HG03108 (cell line): Measurements from ENCODE around the gene EBI3.
"Not testable (repeated sequence)": the region's sequence is repeated elsewhere in the genome, so short reads cannot be mapped to it uniquely, and the experiment has no call there.

ENCODE experiments used
- ATAC-seq: cut with Tn5 transposase; IDR thresholded peaks from one replicate; pipeline ENCODE4 v1.9.1; 2021; ENCODE audit warnings: moderate library complexity; ENCODE audit not compliant: unreplicated experiment

The EBI3 gene

GRCh38 chr19:4233282-4233853, 4.0 kb downstream of the EBI3 start:
- ATAC-seq, result no peak

GRCh38 chr19:4234142-4234861, 5.0 kb downstream of the EBI3 start:
- ATAC-seq, result no peak

GRCh38 chr19:4234862-4235201, 5.5 kb downstream of the EBI3 start:
- no peak for ATAC-seq

DNA sequence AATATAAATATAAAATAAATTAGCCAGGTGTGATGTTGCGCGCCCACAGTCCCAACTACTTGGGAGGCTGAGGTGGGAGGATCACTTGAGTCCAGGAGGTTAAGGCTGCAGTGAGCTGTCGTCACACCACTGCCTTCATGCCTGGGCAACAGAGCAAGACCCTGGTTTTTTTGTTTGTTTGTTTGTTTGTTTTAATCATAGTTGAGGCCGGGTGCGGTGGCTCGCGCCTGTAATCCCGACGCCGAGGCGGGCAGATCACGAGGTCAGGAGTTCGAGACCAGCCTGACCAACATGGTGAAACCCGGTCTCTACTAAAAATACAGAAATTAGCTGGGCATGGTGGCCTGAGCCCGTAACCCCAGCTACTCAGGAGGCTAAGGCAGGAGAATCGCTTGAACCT, 8.2 kb downstream of the EBI3 start:
- ATAC-seq, result not testable (repeated sequence)

GRCh38 chr19:4238831-4239230, 9.5 kb downstream of the EBI3 start:
- ATAC-seq, result no peak

- no peak for ATAC-seq
Observed at GRCh38 chr19:4241824-4242430, 12.6 kb downstream of the EBI3 start.

DNA sequence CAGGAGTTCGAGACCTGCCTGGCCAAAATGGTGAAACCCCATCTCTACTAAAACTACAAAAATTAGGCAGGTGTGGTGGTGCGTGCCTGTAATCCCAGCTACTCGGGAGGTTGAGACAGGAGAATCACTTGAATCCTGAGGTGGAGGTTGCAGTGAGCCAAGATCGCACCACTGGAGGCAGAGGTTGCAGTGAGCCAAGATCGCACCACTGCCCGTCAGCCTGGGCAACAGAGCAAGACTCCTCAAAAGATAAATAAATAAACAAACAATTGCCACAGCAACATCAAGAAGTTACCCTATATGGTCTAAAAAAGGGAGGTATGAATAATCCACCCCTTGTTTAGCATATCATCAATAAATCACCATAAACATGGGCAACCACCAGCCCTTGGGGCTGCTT, 16.6 kb downstream of the EBI3 start:
- not testable (repeated sequence) for ATAC-seq

GRCh38 chr19:4246767-4247593, 17.7 kb downstream of the EBI3 start, which contains the start of gene YJU2:
Gene YJU2, plus strand, starts transcription at chr19:4247080. Its CDS starts 67 bp downstream, at chr19:4247147.
- ATAC-seq, result peak; percentile 77

DNA sequence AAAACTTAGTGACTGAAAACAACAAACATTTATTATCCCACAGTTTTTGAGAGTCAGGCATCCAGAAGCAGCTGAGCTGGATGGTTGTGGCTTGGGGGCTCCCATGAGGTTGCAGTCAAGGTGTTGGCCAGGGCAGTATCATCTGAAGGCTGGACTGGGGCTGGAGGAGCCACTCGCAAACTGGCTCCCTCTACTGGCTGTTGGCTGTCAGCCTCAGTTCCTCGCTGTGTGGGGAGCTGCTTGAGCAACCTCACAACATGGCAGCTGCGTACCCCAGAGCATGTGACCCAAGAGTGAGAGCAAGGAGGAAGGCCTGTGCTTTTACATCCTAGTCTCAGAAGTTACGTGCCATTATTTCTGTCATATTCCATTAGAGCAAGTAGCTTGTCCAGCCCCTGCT, 27.2 kb downstream of the EBI3 start:
- ATAC-seq, result no peak

- no peak for ATAC-seq
Observed at GRCh38 chr19:4257025-4257424, 27.7 kb downstream of the EBI3 start.

DNA sequence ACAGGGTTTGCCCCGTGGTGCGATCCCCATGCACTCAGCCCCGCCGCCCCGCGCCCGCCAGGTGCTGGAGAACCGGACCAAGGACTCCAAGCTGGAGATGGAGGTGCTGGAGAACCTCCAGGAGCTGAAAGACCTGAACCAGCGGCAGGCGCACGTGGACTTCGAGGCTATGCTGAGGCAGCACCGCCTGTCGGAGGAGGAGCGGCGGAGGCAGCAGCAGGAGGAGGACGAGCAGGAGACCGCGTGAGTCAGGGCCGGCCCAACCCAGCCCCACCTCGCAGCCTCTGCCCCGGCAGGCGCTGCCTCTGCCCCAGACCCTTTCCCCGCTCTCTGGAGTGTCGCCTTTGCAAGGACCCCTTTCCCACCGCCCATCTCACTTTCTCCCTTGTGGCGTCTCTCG, 28.9 kb downstream of the EBI3 start:
- no peak for ATAC-seq

- no peak for ATAC-seq
Observed at GRCh38 chr19:4260613-4261191, 31.4 kb downstream of the EBI3 start.

DNA sequence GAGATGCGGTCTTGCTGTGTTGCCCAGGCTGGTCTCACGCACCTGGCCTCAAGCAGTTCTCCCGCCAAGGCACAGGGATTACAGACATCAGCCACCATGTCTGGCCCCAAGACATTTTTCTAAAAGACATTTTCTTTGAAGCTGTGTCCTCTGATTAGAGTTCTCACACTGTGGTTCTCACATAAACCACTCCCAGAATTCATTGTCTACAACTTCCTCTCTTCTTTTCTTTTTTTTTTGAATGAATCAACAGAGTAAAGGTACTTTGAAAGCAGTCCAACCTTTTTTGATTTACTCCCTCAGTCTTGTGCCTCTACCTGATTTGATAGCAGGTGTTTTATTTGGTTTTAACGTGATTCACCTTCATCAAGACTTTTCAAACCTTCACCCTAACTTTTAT, 35.5 kb downstream of the EBI3 start:
- ATAC-seq, result no peak

DNA sequence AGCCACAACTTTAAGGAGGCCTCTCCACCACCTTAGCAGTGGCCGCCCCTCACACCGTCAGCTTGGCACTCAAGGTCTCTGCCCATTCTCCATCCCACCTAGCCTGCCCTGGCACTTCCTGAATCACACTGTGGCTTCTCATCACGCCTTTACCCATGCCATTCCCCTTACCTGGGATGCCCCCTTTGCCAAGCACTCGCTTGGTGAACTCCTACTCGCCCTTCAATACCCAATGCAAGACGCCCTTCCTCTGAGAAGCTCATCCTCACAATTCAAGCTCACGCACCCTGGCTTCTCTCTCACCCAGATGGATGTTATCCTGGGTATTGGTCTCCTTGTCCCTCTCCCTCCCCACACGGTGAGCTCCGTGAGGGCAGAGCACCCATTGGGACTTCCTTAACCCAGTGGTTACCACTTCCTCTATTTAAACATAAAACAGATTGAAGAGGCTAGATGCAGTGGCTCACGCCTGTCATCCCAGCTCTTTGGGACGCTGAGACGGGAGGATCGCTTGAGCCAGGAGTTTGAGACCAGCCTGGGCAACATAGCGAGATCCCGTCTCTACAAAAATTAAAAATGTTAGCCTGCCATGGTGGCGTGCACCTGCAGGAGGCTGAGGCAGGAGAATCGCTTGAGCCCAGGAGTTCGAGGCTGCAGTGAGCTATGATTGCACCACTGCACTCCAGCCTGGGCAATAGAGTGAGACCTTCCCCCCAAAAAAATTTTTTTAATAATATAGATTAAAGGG, 37.1 kb downstream of the EBI3 start:
- no peak for ATAC-seq

- ATAC-seq, result no peak
Observed at GRCh38 chr19:4267101-4267900, 38.0 kb downstream of the EBI3 start.

- no peak for ATAC-seq
Observed at GRCh38 chr19:4267901-4268815, 38.8 kb downstream of the EBI3 start.

DNA sequence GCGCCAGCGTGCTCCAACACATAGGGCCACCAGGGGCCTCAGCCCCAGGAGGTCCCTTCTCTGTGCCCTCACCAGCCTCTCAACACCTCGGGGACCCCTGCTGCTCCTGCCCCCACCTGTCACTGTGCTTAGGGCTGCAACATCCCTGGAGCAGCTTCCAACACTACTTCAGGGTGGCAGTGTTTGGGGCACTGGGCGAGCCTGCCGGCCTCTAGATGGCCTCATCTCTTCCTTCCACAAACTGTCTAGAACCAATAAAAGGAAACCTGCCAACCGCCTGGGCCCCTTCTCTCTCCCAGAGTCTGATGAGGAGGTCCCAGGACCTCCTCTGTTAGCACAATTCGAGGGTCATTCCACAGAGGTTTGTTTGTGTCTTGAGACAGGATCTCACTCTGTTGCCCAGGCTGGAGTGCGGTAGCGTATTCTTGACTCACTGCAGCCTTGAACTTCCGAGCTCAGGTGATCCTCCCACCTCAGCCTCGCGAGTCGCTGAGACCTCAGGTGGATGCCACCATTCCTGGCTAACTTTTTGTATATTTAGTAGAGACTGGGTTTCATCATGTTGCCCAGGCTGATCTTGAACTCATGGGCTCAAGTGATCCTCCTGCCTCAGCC, 39.6 kb downstream of the EBI3 start:
- ATAC-seq, result no peak

DNA sequence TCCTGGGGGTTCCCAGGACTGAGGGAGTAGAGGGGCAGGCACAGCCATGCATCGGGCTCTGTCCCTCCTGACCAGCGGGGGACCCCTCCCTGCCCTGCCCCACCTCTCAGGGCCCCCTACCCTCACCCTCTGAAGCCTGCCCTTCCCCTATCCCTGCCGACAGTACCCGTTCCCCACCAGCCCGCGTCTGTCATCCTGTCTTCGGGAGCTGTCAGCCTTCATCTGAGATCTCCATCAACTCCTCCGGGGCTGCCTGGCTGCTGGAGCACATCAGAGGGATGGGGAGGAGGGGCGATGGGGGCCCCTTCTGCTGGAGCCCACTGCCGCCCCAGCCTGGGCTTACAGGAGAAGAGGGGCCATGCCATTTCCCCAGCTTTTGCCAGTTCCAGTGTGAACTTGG, 43.6 kb downstream of the EBI3 start:
- ATAC-seq, result no peak
